DMS53 treated with DMSO at 0.1 percent for 48 hours (cell line): Measurements from ENCODE around the gene PSMD2.
A peak's percentile ranks its signal among the peaks of the same experiment; 100 is the strongest.
"Not testable (repeated sequence)": the region's sequence is repeated elsewhere in the genome, so short reads cannot be mapped to it uniquely, and the experiment has no call there.

ENCODE experiments used
- DNase-seq: peaks from one replicate; lab custom pipeline; 2025; ENCODE audit not compliant: unreplicated experiment; lab: John Stamatoyannopoulos, UW

PSMD2 gene

DNA sequence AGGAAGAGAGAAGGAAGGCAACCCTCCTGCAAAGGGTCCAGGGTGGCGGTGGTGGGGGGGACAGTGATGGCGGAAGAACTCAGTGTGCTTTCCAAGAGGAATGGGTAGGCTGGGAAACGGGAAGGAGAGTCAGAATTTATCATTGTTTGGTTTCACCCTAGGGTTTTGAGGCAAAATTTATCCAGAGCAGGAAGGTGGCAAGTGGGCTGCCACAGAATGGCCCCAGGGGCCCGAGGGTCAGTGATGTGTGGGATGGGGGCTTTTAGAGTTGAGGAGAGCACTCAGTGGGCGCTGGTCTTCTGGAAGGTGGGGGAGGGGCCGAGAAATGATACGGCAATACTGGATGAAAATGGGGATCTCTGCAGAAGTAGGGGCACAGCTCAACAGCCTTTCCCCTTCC, 38.9 kb downstream of the PSMD2 start:
- no peak for DNase-seq

DNA sequence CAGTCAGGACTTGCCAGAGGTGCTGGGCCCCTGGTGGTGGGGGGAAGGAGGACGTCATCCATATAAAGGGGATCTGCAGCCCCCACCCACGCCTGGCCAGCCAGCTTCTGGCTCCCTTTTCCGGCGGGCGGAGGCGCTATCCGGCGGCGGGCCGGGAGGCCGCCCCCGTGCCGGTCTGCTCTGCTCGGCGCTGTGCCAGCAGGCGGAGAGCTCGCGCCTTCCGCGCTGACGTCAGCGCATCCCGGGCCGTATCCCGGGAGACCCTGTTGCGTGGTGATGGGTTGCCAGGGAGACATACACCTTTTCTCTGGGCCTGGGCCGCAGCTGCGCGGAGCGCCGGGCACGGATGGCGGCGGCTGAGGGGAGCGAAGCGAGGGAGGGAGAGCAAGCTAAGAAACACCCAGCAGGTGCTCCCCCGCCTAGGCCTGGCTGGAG, 39.5 kb downstream of the PSMD2 start:
- DNase-seq = no peak

DNA sequence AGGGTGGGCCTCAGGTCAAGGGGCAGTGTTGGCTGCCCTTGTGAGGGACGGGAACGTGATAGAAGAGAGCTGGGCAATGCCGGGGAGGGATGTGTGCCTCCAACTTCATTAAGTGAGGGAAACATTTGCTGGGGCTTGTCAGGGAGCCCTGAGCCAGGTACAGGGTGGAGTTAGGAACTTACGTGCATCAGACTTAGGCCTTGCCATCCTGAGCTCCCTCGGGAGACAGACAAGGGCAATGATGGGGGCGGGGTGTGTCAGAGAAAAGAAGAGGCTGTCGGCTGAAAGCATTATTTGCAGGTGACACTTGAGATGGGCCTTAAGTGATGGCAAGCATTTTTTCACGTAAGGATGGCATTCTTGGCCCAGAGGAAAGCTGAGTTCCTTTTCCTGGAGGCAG, 40.0 kb downstream of the PSMD2 start:
- DNase-seq = no peak

DNA sequence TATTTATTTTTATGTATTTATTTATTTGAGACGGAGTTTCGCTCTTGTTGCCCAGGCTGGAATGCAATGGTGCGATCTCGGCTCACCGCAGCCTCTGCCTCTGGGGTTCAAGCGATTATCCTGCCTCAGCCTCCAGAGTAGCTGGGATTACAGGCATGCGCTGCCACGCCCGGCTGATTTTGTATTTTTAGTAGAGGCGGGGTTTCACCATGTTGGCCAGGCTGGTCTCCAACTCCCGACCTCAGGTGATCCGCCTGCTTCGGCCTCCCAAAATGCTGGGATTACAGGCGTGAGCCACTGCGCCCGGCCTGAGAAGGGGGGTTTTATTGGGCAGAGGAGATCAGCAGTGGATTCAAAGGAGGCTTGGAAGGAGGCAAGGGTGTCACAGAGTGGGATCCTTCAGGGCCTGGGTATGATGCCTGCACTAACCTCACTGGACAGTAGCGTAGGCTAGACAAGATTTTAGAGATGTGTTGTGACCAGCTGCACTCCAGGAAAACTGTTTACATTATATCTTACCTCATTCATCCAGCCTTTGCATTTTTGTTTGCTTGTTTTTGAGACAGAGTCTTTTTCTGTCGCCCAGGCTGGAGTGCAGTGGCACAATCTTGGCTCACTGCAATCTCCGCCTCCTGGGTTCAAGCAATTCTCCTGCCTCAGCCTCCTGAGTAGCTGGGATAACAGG, 40.6 kb downstream of the PSMD2 start:
- not testable (repeated sequence) for DNase-seq

DNA sequence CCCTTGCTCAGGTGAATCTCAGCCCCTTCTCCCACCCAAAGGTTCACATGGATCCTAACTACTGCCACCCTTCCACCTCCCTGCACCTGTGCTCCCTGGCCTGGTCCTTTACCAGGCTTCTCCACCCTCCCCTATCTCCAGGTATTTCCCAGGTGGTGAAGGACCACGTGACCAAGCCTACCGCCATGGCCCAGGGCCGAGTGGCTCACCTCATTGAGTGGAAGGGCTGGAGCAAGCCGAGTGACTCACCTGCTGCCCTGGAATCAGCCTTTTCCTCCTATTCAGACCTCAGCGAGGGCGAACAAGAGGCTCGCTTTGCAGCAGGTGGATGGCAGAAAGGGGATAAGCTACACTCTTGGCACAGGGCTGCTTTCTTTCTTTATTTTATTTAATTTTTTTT, 42.9 kb downstream of the PSMD2 start:
- peak; percentile 92 for DNase-seq

DNA sequence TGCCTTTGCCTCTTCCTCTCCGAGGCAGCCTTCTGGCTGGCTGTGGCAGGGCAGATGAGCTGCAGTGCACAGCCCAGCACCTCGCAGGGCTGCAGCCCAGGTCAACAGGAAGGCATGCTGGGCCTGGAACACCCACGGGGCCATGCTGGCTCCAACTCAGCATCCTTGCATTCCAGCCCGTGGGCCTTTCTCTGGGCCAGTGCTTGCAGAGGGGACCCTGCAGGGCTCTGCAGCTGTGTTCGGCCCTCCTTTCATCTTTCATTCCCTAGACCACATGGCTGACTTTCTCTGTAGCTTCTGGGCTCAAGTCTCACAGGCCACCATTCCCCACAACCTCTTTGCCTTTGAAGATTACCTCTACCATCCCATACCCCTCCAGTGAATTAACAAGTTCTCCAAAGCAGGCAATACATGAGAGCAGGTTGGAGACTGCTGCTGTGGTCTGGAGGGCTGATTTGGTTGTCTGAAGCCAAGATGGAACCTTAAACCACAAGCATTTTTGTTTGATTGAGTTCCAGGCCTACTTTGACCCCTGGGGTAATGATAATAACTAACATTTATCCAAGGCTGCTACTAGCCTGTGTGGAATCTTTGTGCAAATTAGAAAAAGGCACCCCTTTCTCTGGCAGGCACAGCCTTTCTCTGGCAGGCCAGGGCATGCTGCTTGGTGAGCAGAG, 44.3 kb downstream of the PSMD2 start:
- no peak for DNase-seq

DNA sequence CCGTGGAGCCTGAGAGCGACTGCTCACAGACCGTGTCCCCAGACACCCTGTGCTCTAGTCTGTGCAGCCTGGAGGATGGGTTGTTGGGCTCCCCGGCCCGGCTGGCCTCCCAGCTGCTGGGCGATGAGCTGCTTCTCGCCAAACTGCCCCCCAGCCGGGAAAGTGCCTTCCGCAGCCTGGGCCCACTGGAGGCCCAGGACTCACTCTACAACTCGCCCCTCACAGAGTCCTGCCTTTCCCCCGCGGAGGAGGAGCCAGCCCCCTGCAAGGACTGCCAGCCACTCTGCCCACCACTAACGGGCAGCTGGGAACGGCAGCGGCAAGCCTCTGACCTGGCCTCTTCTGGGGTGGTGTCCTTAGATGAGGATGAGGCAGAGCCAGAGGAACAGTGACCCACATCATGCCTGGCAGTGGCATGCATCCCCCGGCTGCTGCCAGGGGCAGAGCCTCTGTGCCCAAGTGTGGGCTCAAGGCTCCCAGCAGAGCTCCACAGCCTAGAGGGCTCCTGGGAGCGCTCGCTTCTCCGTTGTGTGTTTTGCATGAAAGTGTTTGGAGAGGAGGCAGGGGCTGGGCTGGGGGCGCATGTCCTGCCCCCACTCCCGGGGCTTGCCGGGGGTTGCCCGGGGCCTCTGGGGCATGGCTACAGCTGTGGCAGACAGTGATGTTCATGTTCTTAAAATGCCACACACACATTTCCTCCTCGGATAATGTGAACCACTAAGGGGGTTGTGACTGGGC, 45.7 kb downstream of the PSMD2 start:
- DNase-seq = no peak

DNA sequence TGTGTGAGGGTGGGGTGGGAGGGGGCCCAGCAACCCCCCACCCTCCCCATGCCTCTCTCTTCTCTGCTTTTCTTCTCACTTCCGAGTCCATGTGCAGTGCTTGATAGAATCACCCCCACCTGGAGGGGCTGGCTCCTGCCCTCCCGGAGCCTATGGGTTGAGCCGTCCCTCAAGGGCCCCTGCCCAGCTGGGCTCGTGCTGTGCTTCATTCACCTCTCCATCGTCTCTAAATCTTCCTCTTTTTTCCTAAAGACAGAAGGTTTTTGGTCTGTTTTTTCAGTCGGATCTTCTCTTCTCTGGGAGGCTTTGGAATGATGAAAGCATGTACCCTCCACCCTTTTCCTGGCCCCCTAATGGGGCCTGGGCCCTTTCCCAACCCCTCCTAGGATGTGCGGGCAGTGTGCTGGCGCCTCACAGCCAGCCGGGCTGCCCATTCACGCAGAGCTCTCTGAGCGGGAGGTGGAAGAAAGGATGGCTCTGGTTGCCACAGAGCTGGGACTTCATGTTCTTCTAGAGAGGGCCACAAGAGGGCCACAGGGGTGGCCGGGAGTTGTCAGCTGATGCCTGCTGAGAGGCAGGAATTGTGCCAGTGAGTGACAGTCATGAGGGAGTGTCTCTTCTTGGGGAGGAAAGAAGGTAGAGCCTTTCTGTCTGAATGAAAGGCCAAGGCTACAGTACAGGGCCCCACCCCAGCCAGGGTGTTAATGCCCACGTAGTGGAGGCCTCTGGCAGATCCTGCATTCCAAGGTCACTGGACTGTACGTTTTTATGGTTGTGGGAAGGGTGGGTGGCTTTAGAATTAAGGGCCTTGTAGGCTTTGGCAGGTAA, 46.5 kb downstream of the PSMD2 start:
- peak; percentile 64 for DNase-seq

DNA sequence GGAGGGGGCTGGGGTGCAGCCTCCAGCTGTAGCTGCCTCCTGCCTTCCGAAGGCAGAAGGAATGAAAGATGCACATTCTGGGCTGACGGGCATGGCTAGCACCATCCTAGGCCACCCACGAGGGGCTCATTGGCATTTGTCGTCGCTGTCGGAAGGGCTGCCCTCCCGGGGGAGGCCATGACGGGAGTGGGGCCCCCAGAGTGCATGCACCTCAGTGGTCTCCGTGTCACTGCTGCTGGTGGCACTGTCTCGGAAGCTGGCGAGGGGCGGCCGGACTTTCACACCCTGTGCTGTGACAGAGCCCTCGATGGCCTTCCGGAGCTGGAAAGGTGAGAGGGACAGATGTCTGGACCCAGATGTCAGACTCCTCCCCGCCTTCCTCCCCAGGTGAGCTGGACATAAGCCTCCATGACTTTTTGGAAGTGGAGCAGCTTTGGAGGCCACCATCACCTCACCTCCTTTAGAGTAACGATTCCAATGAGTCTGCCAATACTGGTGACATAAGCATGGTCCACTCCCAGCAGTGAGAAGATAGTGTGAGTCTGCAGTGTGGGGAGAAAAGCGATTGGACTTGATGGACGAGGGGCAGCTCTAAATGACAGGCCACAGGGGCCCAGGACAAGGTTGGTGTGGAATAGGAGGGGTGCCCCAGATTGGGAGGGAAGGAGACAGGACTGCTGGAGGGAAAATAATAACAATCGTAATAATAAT, 47.6 kb downstream of the PSMD2 start:
- no peak for DNase-seq

DNA sequence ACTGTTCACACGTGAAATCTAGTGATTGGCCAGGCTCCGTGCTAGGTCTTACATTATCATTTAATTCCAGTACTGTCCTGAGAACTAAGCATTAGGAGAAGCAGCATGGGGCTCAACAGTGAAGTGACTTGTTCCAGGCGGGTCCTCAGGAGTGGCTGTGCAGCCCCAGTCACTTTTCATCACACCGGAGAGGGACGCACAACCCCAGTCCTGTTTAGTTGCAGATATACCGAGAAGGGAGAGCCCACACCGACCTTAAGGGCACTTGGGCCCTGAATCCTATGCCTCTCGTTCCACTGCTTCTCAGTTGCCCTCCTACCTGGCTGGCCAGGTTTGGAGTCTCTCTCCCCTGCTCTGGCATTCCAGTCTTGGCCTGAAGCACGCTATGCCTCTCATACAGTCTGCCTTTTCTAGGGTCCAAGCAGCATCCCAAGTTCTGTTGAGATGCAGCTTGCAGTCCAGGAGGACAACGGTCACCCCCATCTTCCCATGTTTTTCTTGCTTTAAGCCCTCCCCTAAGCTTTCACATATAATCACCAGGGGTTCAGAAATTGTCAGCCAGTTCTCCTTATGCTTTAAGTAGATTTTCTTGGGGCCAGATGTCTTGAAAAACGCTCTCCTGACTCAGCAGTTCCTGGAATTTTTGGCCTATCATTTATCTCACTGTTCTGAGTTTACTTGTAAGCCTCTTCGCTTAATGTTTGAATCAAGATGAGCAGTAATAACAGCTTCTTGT, 48.4 kb downstream of the PSMD2 start:
- DNase-seq = no peak

DNA sequence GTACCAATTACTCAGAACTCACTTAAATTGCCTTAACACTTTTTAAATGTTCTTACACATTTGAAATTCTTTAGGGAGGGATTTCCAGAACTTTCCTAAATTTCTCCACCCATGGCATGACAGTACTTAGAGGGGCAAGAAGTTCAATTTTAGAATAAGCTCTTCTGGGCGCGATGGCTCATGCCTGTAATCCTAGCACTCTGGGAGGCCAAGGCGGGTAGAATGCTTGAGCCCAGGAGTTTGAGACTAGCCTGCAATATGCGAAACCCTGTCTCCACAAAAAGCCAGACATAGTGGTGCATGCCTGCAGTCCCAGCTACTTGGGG, 49.0 kb downstream of the PSMD2 start:
- no peak for DNase-seq

DNA sequence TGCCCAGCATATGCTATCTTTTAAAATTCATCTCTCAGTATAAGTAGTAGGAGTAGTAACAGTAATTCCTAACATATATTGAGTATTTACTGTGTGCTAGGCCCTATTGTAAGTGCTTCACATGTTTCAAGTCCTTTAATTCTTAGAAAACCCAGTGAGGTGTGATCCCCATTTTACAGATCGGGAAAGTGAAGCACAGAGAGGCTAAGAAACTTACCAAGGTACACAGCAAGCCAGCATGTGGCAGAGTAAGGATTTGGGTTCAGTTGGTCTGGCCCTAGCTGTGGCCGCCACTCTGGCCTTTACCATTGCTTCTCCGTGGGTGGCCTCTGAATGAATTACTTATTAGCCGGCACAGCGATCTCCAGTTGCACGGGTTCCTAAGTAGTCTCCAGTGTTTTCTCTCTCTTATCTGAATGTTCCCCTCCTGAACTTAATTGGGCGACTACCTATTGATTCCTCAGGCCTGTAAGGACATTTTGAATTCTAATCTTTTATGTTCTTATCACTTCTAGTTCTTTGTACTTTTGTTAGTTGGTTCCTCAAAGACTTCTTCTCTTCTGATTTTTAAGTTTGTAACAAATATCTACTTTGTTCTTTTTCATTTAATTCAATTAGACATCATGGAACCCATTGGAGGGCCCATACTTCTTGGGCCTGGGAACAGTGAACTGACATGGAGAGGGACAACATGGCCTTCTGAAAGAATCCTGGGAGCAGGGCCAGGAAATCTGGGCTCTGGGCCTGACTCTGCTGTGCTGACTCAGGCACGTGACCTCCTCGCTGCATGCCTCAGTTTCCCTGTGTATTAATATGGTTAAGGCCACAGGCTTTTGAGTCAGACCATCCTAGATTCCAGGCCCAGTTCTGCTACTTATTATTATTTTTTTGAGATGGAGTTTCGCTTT, 50.8 kb downstream of the PSMD2 start:
- DNase-seq = no peak

DNA sequence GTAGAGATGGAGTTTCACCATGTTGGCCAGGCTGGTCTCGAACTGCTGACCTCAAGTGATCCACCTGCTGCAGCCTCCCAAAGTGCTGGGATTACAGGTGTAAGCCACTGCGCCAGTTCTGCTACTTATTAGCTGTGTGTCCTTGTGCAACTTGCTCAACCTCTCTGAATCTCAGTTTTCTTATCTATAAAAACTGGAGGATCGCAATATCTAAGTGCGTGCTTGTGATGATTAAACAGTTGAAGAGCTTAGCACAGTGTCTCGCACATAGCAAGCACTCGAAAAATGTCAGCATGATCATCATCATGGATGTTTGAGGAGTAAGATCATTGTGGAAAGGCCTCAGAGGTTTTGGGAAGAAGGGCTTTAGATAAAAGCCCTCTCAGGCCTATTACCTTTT, 51.6 kb downstream of the PSMD2 start:
- DNase-seq = no peak

DNA sequence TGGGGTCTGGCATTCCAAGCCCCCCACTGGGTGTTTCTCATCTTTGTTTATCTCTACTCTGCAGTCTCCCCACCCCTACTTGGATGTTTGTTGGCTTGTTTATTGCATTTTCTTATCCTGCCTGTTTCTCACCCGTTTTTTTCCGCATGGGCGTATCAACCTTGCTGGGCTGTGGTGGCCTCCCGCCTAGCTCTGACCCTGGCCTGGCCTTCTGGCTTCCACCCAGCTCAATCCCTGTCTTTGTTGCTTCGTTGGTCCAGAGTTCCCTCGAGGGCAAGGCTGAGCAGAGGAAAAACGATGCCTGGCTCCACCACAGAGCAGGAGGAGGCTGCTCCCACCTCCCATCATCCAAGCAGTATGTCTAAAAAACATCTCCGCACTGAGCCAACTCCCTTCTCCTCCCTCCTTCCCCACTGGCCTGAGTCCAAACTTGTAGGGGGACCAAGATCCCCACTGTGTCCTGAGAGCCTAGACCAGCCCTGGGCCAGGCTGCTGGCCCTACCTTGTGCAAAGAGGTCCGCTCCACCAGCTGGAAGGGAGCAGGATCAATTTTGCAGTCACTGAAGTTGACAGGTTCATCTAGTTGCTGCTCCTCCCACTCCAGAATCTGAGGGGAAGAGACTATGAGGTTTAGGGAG, 52.6 kb downstream of the PSMD2 start:
- DNase-seq = no peak

DNA sequence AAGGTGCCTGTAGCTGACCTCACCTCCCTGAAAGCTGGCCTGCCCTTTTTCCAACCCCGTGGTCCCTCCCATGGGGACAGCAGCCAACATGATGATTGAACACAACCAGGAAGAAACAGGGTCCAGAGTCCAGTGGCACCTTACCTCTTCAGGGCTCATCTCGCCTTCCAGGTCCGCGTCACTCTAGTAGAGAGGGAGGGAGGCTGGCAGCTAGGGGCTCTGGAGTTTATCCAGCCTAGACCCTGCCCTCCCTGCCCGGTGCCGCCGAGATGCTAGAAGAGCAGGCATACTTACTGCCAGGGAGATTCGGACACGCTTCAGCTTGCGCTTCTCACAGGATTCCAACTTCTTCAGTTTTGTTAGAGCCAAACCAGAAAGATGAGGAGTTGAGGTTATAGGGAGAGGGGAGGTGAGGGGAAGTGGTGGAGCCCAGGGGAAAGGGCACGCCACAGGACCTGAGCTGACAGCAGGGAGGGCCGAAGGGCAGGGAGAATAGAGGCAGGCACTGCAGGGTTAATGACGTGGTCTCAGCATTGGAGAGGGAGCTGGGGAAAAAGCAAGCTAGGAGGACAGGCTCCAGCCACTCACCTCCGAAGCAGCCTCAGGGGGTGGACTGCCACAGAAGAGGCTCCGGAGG, 53.2 kb downstream of the PSMD2 start:
- no peak for DNase-seq

DNA sequence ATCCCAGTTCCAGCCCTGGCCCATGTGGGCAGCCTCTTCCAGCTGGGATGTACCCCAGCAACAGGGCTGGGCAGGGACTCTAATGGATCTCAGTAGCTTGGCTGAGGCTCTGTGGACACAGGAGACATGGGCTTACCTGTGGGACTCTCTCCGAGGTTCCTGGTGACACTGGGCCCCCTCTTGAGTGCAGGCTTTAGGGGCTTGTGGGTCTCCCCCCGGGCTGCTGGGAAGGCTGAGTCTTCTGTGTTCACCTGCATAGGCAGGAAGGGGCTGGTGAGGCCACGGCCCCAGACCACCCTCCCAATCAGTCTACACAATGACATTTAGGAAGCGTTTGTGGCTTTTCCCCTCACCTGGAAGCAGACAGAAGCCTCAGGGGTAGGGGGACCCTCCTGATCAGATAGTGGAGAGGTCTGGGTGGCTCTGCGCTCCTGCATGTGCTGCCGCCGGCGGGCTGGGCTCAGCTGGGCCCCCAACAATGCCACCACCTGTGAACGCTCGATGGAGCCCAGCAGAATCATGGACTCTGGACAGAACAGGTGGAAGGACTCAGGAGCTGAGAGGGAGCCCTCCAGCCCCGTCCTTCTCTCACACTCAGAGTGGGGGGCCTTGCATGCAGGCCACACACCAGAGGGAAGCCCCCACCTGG, 54.0 kb downstream of the PSMD2 start:
- no peak for DNase-seq

DNA sequence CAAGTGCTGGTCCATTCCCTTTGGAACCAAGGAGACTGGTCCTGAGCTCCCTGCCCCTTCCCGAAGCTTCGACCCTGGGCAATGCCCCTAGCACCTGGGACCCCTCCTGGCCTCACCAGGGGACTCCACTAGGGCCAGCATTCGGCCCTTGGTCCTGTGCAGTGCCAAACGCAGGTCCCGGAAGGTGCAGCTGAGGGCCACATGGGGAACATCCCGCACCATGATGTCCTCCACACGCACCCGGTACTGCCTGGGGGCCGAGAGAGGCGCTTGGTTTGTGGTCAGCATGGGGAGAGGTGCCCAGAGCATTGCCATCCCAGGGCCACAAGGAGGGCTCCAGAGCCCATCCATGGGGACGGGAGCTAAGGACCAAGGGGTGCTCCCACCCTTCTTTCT, 54.5 kb downstream of the PSMD2 start:
- no peak for DNase-seq
